CD4-positive, alpha-beta T cell treated with Interleukin-4 for 4 hours (primary cell): ENCODE data around the gene TMCC1.
"Not testable (repeated sequence)": the region's sequence is repeated elsewhere in the genome, so short reads cannot be mapped to it uniquely, and the experiment has no call there.

Experiments
- DNase-seq: peaks from one replicate; pipeline ENCODE4 v3.0.0-alpha.2; 2020

Gene TMCC1

DNA sequence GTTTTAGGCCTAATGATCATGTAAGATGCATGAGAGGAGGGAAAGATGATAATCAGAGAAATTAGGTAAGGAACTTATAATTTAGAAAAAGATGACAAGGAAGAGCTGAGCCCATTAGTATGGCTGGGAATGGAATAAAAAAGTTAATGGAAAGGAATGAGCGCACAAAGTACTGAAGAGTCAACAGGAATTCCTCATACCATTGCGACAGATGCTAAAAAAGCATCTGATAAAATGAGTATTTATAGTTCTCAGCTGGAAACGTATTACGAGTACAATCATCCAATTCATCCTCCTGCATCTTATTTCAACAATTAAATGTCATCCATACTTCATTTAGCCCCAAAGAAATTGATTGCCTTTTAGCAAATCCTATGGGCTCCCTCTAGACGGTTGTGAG is 58.9 kb downstream of the TMCC1 start:
- DNase-seq, result no peak

GRCh38 chr3:129831942-129832341 is 61.6 kb downstream of the TMCC1 start:
- not testable (repeated sequence) for DNase-seq

DNA sequence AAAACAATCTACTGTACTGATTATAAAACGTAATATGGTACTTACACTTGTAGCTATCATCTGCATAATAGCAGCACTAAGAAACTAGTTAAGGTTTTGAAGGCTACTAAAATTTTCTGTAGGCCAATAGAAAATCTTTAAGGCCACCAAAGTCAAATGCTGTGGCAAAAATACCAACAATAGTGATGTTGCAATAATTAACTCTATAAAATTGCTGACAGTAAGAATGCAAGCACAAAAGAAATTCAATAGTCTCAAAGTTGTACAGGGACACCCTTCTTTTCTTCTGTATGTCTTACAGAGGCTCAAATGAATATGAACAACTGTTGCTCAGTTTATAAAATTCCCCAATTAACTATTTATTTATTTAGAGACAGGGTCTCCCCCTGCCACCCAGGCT is 62.0 kb downstream of the TMCC1 start:
- no peak for DNase-seq

DNA sequence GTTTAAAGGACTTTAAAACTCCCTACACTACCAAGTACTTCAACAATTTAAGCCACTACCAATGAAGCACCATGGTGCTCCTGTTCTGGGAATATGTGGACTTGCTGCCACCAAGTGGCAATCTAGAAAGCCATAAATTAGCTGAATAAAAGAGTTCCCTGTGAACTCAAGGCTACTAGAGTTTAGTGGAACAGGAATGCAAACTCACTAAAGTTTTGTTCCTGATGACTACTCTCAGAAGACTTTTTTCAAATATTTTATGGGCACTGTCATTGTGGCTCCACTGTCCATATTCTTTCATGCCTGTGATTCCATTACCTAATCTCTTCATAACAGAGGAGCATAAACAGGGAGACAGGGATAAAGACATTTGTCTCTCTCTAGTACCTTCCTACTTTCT is 63.9 kb downstream of the TMCC1 start:
- peak; percentile 42 for DNase-seq

DNA sequence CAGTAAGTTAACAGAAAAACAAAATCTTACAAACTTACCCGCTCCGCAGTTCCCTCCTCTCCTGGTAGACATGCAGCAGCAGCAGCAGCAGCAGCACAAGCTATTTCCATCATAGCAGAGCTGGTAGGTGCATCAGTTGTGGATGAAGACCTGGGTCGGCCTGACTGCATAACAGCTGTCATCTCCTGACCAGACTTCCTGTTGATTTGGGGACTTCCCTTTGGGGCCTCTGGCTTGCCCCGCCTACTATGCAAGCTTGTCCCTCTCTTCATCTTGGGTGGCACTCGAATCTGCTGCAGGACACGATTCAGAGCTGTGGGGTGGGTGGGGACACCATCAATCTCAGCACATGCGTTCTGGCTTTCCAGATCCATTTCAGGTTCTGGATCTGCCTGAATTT is 65.7 kb downstream of the TMCC1 start:
- peak; percentile 53 for DNase-seq

GRCh38 chr3:129824926-129825541 is 68.5 kb downstream of the TMCC1 start:
- DNase-seq, result peak; percentile 51

DNA sequence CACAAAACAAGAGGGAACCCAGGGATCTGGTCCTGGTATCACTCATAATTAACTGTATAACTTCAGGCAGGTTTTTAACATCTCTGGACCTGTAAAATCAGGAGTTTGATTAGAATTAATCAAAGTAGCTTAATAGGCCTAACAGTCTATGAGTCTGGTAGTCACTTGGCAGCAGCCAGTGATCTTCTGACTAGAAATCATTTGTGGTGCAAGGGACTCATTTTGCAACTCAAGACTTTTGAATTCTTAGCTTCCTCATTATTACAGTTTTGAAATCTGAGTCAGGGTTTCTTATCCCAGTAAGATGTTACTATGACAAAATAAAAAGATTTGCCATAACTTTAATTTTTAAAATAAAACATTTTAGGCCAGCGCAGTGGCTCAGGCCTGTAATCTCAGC is 70.8 kb downstream of the TMCC1 start:
- no peak for DNase-seq

GRCh38 chr3:129822241-129822640 is 71.3 kb downstream of the TMCC1 start:
- no peak for DNase-seq

DNA sequence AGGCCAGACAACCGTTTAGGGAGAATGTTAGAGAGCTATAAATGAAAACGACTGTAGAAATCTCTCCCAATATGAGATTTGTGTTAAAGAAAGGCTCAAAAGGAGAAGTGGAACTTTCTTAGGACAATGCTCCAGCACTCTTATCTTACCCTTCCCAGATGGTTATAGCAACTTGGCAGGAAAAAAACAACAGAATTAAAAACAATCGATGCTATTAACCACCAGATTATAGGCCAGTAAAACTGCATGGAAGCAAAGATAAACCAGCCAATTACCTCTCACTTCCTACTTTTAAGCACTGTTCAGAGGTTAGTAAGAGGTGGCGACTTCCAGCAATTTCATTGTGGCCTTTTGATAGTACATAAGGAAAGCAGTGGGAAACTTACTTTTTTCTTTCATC is 72.9 kb downstream of the TMCC1 start:
- no peak for DNase-seq

DNA sequence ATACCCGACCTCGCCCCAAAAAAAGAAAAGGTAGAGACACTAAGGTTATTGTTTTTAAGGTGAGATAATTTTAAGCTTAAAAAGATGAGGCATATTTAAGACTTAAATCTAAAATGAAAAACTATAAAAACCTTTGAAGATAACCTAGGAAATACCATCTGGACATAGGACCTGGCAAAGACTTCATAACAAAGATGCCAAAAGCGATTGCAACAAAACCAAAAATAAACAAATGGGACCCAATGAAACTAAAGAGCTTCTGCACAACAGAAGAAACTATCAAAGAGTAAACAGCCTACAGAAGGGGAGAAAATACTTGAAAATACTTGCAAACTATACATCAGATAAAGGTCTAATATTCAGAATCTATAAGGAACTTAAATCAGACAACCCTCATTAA is 80.9 kb downstream of the TMCC1 start:
- DNase-seq, result no peak

DNA sequence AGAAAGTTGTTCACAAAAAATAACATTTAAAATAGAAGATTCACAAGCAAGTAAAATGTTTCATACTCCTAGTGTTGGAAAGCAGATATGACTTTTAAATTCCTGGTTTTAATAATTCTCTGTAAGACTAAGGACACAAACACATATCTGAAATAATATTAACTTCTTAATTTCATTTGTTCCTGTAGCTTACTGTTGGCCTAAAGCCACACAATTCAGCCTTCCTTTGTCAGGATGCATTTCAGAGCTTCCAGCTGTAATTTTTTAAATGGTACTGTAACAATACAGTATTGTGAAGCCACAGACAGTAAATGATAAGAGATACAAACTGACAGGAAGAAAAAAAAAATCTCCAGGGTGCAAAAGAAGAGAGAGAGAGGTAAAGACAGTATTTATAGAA is 84.2 kb downstream of the TMCC1 start:
- DNase-seq, result no peak

DNA sequence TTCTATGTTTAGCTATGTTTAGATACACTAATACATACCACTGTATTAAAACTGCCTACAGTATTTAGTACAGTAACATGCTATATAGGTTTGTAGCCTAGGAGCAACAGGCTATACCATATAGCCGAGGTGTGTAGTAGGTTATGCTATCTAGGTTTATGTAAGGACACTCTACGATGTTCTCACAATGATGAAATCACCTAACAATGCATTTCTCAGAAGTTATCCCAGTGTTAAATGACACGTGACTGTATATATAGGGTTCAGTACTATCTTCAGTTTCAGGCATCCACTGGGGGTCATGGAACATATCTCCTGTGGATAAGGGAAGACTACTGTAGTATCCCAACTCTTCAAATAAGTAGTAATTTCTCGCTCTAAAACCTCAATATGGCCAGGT is 97.4 kb downstream of the TMCC1 start:
- no peak for DNase-seq

DNA sequence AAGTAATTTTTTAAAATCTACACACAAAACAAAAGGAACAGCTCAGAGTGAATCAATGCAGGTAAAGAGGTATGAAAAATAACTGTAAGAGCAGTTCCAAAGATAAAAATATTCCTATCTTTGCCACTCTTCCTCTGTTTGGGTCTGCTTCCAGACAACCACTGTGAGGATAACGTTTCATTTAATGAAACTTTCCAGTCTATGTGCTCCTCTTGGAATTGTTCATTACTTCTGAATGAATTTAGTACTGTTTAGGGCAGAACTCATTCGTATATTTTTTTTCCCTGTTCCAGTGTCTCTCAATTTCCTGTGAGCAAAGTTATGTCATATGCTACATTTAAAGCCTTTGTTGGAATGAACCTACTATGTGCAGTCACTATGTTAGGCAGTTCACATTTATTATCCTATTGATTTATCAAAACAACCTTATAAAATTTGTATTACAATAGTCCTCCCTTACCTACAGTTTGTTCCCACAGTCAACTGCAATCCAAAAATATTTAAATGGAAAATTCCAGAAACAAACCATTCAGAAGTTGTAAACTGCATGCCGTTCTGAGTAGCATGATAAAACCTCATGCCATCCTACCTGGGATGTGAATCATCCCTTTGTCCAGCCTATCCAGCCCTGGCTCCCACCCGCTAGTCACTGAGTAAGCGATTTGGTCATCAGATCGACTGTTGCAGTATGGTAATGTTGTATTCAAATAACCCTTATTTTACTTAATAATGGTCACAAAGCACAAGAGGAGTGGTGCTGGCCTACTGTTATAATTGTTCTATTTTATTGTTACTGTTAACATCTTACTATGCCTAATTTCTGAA is 98.1 kb downstream of the TMCC1 start:
- DNase-seq, result no peak

- DNase-seq, result no peak
These were observed 99.0 kb downstream of the TMCC1 start for GRCh38 chr3:129794311-129795185.

GRCh38 chr3:129793942-129794310 is 99.6 kb downstream of the TMCC1 start:
- DNase-seq, result peak; percentile 3

GRCh38 chr3:129793319-129793718 is 100.2 kb downstream of the TMCC1 start:
- DNase-seq, result no peak

DNA sequence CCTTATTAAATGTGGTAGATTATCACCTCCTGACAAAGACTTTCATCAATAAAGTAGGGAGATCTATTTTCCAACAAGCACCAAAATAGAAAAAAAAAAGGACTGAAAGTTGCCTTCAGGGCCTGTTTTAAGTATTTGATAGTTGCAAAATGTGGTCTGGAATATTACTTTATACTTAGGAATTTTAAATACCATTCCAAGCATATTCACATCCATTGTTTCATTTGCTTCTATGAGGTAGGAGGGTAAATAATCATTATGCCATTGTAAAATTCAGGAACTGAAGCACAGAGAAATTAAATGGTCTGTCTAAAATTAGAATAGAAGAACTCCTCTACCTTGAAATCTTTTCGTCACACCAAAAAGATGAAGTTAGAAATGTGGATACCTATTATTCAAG is 110.0 kb downstream of the TMCC1 start:
- DNase-seq, result no peak

GRCh38 chr3:129778871-129779270 is 114.6 kb downstream of the TMCC1 start:
- no peak for DNase-seq

GRCh38 chr3:129777806-129778205 is 115.7 kb downstream of the TMCC1 start:
- DNase-seq, result no peak

- no peak for DNase-seq
These were observed 117.6 kb downstream of the TMCC1 start for GRCh38 chr3:129775870-129776269.

- no peak for DNase-seq
These were observed 119.5 kb downstream of the TMCC1 start for GRCh38 chr3:129773691-129774663.

- DNase-seq, result no peak
These were observed 122.9 kb downstream of the TMCC1 start for GRCh38 chr3:129770604-129771003.

GRCh38 chr3:129769616-129770015 is 123.9 kb downstream of the TMCC1 start:
- no peak for DNase-seq
